GM20000 (cell line): Measurements from ENCODE around the gene STIM2.
"Not testable (repeated sequence)": the region's sequence is repeated elsewhere in the genome, so short reads cannot be mapped to it uniquely, and the experiment has no call there.

Experiments
- DNase-seq: peaks from one replicate; pipeline ENCODE4 v3.0.0; 2012; ENCODE audit warnings: low spot score
- TF ChIP-seq, protein P1 (sequence below): IDR thresholded peaks from 2 replicates; pipeline ENCODE4 v1.5.1; 2012; ENCODE audit warnings: mild to moderate bottlenecking, control low read depth; ENCODE audit errors: extremely low read depth, missing control alignments

The STIM2 gene

DNA sequence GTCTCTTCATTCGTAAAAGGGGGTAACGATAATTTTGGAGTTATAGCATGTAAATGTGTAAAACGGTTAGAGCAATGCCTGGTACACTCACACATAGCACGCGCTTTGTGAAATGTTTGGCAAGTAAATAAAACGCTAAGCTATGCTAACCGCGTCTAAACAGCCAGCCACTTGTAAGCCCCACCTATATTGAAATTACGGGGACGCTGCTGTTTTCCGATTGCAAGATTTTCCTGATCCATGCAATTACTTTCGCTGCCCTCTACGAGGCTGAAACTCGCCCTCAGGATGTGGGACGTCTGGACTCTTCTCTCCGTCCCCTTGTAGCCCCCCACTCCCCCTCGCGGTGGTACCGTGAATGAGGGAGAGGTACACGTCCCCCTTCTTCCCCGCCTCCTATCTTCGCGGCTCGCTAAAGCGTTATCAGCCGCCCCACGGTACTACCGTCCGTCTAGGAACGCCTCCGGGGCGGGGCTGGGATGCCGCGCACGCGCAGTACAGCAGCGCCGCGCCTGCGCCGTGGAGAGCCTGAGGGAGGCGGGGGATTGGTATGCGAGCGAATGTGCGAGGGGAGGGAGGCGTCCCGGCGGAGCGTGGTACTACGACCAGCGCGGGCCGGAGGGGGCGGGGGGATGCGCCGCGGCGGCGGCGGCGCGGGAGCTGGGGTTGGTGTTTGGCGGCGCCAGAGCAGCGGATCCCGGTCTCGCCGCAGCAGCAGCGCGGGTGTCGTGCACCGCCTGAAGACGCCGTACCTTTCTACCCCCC lies at the start of gene STIM2:
STIM2 (plus strand) TSS at position 685 of the 765 bp plus-strand sequence.
- DNase-seq, result peak; percentile 94
- TF ChIP-seq, protein P1, sequence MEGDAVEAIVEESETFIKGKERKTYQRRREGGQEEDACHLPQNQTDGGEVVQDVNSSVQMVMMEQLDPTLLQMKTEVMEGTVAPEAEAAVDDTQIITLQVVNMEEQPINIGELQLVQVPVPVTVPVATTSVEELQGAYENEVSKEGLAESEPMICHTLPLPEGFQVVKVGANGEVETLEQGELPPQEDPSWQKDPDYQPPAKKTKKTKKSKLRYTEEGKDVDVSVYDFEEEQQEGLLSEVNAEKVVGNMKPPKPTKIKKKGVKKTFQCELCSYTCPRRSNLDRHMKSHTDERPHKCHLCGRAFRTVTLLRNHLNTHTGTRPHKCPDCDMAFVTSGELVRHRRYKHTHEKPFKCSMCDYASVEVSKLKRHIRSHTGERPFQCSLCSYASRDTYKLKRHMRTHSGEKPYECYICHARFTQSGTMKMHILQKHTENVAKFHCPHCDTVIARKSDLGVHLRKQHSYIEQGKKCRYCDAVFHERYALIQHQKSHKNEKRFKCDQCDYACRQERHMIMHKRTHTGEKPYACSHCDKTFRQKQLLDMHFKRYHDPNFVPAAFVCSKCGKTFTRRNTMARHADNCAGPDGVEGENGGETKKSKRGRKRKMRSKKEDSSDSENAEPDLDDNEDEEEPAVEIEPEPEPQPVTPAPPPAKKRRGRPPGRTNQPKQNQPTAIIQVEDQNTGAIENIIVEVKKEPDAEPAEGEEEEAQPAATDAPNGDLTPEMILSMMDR, result no peak

DNA sequence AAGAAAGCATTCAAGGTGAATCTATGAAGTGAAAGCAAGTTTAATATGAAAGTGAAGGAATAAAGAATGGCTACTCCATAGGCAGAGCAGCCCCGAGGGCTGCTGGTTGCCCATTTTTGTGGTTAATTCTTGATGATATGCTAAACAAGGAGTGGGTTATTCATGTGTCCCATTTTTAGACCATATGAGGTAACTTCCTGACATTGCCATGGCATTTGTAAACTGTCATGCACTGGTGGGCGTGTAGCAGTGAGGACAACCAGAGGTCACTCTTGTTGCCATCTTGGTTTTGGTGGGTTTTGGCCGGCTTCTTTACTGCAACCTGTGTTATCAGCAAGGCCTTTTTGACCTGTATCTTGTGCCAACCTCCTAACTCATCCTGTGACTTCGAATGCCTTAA lies 49.1 kb upstream of the STIM2 start:
- DNase-seq, result not testable (repeated sequence)

DNA sequence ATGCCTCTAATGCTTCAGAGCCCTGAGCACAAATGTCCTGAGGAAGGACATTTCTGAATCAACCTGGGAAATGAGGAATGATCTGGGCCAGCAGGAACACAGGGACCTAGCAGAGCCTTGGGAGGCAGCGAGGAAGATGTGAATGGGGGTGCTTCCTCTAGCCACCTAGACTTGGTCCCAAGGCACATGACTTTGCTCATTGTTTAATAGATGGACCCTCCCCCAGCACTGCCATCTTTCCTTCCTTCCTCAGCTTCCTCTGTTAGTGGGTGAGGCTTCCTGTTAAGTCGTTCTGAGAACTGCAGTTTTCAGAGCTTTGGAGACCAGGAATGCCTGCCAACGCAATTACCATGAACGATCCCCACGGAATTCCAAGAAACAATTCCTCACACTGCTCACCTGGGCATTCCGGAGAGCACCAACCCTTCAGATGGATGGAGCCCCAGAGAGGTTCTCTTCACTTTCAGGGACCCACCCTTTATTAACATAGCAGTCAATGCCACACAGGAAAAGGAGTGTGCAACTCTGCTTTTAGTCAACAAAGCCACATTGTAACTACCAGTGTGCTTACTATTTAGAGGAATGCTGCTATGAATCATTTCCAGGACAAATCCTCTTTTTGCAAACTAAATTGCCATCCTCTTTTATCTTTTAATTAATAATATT lies 48.5 kb upstream of the STIM2 start:
- TF ChIP-seq, protein P1, result no peak
- no peak for DNase-seq

DNA sequence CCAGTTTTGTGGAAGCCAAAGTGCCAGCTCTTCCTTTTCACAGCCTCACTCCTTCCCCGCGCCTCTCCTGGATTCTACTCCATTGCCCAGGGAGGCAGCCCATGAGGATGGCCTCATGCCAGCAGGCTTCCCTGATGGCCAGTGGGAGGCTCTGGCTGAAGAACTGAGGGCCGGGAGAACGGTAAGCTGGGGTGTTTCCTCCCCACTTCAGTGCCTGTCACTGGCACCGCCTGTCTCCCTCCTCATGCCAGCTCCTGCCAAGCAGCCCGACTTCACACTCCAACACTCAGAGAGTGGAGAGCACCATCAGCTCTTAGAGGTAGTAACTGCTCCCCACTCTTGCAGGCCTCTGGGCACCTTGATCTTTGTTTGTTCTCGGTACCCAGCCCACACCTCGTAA lies 46.9 kb upstream of the STIM2 start:
- no peak for DNase-seq
- TF ChIP-seq, protein P1, result no peak

DNA sequence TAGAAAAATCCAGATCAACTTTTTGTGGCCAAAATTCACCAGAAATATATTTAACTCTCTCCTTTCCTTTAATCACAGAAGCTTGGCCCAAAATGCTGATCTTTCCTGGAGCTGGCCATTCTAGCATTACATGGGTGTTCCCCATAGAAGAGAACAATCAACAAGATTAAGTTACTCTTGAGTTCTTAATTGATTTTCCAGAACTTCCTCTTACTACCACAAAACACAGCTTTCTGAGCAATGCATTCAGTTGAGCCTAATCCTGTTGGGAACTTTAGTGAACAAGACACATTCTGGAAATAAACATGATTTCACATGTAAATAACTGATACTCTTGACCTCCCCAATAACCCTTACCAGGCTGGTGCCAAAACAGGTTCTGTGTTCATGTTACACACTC lies 45.4 kb upstream of the STIM2 start:
- DNase-seq, result no peak
- TF ChIP-seq, protein P1, result no peak

DNA sequence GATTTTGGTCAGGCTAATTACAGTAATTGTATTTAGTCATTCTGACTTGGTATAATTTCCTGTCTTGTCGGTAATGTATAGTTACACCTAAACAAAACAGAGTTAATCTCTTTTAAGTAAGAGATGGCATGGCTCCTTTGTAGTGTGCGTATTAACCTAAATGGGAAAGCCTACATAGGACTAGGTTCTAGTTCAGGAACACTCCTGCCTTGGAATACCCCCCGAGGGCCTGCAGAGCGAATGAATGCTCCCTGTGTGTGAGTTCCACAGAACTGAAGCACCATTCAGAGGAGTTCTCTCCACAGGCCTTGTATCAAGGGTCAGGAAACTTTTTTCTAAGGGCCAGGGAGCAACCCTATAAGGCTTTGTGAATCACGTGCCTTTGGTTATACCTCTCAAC lies 44.9 kb upstream of the STIM2 start:
- TF ChIP-seq, protein P1, result no peak
- DNase-seq, result no peak

DNA sequence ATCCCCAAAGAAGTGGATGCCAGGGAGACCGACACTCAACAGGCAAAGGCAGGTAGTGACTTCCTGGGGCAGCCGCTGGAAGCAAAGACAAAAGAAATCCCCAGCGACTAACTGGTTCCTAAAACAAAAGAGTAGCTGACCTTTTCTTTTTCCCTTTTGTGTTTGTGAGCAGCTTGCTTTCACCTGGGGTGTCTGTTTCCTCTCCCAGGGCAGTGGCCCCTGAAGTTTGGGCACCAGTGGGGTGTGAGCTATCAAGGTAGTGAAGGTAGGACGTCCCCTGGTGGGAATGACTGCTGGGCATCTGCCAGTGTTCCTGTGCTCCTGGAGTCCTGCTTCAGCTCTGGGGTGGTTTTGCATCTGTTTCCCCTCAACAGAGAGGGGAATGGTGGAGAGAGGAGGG lies 41.6 kb upstream of the STIM2 start:
- DNase-seq, result no peak
- TF ChIP-seq, protein P1, result no peak
